ENCODE measurements around the gene MARS1.

Gene MARS1

DNA sequence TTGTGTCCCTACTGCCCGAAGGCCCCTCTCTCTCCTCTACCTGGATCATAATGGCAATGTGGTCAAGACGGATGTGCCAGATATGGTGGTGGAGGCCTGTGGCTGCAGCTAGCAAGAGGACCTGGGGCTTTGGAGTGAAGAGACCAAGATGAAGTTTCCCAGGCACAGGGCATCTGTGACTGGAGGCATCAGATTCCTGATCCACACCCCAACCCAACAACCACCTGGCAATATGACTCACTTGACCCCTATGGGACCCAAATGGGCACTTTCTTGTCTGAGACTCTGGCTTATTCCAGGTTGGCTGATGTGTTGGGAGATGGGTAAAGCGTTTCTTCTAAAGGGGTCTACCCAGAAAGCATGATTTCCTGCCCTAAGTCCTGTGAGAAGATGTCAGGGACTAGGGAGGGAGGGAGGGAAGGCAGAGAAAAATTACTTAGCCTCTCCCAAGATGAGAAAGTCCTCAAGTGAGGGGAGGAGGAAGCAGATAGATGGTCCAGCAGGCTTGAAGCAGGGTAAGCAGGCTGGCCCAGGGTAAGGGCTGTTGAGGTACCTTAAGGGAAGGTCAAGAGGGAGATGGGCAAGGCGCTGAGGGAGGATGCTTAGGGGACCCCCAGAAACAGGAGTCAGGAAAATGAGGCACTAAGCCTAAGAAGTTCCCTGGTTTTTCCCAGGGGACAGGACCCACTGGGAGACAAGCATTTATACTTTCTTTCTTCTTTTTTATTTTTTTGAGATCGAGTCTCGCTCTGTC lies 31.0 kb upstream of the MARS1 start:
- no peak overlapping the region for H3K4me3 ChIP-seq (ENCODE audit: low read depth in 1 of 5, low read length in 5 of 5)
- H3K9ac ChIP-seq (ENCODE audit: low read length in 5 of 5): no peak overlapping the region
- no peaks in the 10 kb centered on the region for H3K9me3 ChIP-seq (ENCODE audit: control insufficient read depth in 5 of 5, low read length in 5 of 5)
- H3K27me3 ChIP-seq (ENCODE audit: control insufficient read depth in 5 of 5, insufficient read depth in 4 of 5, low read length in 5 of 5): peaks cover 0 to 24% (median 9%) of the 10 kb centered on the region in 5 donors
- H3K36me3 ChIP-seq (ENCODE audit: control insufficient read depth in 5 of 5, insufficient read depth in 5 of 5, low read length in 5 of 5): no peaks in the 10 kb centered on the region
- peaks cover 5 to 32% (median 27%) of the 10 kb centered on the region in 5 donors for H3K4me1 ChIP-seq (ENCODE audit: control insufficient read depth in 5 of 5, insufficient read depth in 5 of 5, low read length in 5 of 5)
- no peak overlapping the region for H3K27ac ChIP-seq (ENCODE audit: low read depth, low read length)

DNA sequence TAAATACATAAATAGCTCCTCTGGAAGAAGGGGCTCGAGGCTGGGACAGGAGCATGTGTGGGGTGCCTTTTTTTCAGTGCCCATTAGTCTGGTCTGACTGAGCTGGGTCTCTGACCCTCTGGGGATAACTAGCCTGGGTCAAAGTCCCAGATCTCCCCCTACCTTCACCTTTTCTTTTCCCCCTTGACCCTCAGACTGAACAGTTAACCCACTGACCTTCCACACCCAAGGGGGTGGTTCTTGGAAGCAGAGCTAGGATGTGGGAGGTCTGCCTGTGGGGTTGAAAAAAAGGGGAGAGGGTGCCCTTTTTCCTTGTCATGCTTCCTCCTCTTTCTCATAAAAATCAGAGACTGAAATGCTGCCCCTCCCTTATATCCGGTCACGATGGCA lies 29.2 kb upstream of the MARS1 start:
- Histone ChIP-seq H3K27me3 (ENCODE audit: control insufficient read depth in 5 of 5, insufficient read depth in 4 of 5, low read length in 5 of 5) (peaks cover 0 to 21% (median 6%) of the 10 kb centered on the region in 5 donors), H3K27ac (ENCODE audit: low read depth, low read length) (peak overlapping the region; percentile 74), H3K36me3 (ENCODE audit: control insufficient read depth in 5 of 5, insufficient read depth in 5 of 5, low read length in 5 of 5) (no peaks in the 10 kb centered on the region), H3K9ac (ENCODE audit: low read length in 5 of 5) (peak overlapping the region; percentile 9 to 89 (median 72)), H3K4me3 (ENCODE audit: low read depth in 1 of 5, low read length in 5 of 5) (peak overlapping the region; percentile 86 to 99 (median 88)), H3K9me3 (ENCODE audit: control insufficient read depth in 5 of 5, low read length in 5 of 5) (no peaks in the 10 kb centered on the region), H3K4me1 (ENCODE audit: control insufficient read depth in 5 of 5, insufficient read depth in 5 of 5, low read length in 5 of 5) (peaks cover 5 to 42% (median 36%) of the 10 kb centered on the region in 5 donors)

DNA sequence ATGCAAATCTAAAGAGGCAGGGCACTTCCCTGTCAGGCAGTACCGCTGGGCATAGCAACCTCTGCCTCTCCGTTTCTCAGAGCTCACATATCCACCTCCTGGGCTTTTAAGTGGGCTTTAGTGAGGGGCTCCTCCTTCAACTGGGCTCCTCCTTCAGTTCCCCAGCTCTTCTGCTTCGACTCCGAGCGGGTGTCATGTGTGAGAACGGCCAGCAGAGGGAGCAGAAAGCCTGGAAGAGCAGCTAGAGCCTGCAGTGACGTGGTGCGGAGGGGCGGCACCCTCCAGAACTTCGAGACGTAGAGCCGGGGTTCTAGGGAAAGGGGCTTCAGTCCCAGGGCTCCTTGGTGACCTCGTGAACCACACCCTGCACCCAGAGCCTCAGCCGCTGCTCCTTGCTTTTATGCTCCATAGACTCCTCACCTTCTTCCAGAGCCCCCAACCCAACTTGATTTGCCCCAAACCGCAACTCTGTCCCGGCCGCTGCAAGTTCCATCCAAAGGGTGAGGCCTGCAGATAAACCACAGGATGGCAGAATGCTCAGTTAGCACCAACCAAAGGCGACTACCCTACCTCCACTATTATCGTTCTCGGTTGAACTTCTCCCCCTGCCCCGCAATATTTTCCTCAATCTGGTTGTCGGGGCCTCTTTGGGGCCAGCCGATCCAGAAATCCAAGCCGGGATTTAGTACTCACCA lies 28.7 kb upstream of the MARS1 start:
- peak overlapping the region; percentile 74 for H3K27ac ChIP-seq (ENCODE audit: low read depth, low read length)
- H3K4me3 ChIP-seq (ENCODE audit: low read depth in 1 of 5, low read length in 5 of 5): peak overlapping the region; percentile 86 to 99 (median 88)
- peaks cover 5 to 42% (median 36%) of the 10 kb centered on the region in 5 donors for H3K4me1 ChIP-seq (ENCODE audit: control insufficient read depth in 5 of 5, insufficient read depth in 5 of 5, low read length in 5 of 5)
- peak overlapping the region; percentile 30 to 89 (median 72) for H3K9ac ChIP-seq (ENCODE audit: low read length in 5 of 5)
- H3K27me3 ChIP-seq (ENCODE audit: control insufficient read depth in 5 of 5, insufficient read depth in 4 of 5, low read length in 5 of 5): peaks cover 0 to 21% (median 6%) of the 10 kb centered on the region in 5 donors
- no peaks in the 10 kb centered on the region for H3K36me3 ChIP-seq (ENCODE audit: control insufficient read depth in 5 of 5, insufficient read depth in 5 of 5, low read length in 5 of 5)
- no peaks in the 10 kb centered on the region for H3K9me3 ChIP-seq (ENCODE audit: control insufficient read depth in 5 of 5, low read length in 5 of 5)

DNA sequence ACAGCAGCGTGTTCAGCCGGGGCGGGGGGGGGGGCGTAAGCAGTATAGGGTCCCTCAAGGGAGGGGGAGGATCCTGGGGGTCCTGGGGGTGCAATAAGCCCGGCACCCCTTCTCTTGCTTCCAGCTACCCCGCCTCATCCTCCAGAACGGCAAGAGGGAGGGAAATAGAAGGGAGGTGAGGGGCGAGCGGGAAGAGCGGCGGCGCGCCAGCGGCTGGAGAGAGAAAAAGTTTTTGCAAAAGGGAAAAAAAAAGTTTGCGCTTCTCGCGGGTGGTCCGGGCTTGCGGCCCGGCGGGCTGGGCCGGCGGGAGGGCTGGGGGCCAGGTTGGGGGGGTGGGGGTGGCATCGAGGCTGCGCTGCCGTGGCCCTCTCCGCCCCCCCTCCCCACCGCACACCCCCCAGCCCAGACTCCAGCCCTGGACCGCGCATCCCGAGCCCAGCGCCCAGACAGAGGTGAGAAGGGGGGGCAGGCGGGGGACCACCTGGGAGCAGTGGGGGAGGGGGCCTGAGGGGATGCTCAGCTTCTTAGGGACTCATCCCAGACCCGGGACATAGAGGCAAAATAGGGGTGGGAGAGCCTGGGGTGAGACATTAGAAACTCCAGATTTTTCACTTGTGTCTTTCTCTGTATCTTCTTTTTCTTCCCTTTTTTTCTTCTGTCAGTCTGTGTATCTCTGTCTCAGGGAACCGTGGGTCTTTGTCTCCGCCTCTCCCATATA lies 28.0 kb upstream of the MARS1 start, which contains the start of gene GLI1:
GLI1 (plus strand) TSS at position 36 of the 718 bp plus-strand sequence. CDS start 3,907 bp downstream, outside the sequence.
- H3K9ac ChIP-seq (ENCODE audit: low read length in 5 of 5): peak within 1 kb of the TSS; percentile 30 to 89 (median 72)
- peaks cover 0 to 21% (median 6%) of the 10 kb centered on the region in 5 donors for H3K27me3 ChIP-seq (ENCODE audit: control insufficient read depth in 5 of 5, insufficient read depth in 4 of 5, low read length in 5 of 5)
- H3K4me1 ChIP-seq (ENCODE audit: control insufficient read depth in 5 of 5, insufficient read depth in 5 of 5, low read length in 5 of 5): peaks cover 5 to 41% (median 36%) of the 10 kb centered on the region in 5 donors
- H3K9me3 ChIP-seq (ENCODE audit: control insufficient read depth in 5 of 5, low read length in 5 of 5): no peaks in the 10 kb centered on the region
- H3K4me3 ChIP-seq (ENCODE audit: low read depth in 1 of 5, low read length in 5 of 5): peak within 1 kb of the TSS; percentile 86 to 99 (median 88)
- H3K27ac ChIP-seq (ENCODE audit: low read depth, low read length): peak within 1 kb of the TSS; percentile 74
- H3K36me3 ChIP-seq (ENCODE audit: control insufficient read depth in 5 of 5, insufficient read depth in 5 of 5, low read length in 5 of 5): no peaks in the 10 kb centered on the region

DNA sequence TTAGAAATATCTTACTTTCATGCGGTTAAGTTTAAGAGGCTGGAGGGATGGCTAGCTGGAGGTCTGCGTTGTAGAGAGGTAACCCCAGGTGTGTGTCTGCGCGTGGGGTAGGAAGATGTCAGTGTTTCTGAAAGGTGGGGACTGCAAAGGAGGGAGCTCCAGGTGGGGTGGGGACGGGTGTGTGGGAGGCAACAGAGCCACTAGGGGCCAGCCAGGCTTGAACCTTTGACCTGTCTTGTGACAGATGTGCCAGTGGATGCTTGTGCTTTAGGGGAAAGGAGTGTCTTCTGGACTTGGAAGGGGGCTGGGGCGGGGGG lies 27.4 kb upstream of the MARS1 start:
- Histone ChIP-seq H3K27ac (ENCODE audit: low read depth, low read length) (no peak overlapping the region), H3K27me3 (ENCODE audit: control insufficient read depth in 5 of 5, insufficient read depth in 4 of 5, low read length in 5 of 5) (peaks cover 0 to 20% (median 6%) of the 10 kb centered on the region in 5 donors), H3K4me1 (ENCODE audit: control insufficient read depth in 5 of 5, insufficient read depth in 5 of 5, low read length in 5 of 5) (peaks cover 5 to 41% (median 36%) of the 10 kb centered on the region in 5 donors), H3K9ac (ENCODE audit: low read length in 5 of 5) (no peak overlapping the region), H3K4me3 (ENCODE audit: low read depth in 1 of 5, low read length in 5 of 5) (peak overlapping the region in 4 of 5 donors; percentile 44 to 70 (median 65)), H3K36me3 (ENCODE audit: control insufficient read depth in 5 of 5, insufficient read depth in 5 of 5, low read length in 5 of 5) (no peaks in the 10 kb centered on the region), H3K9me3 (ENCODE audit: control insufficient read depth in 5 of 5, low read length in 5 of 5) (no peaks in the 10 kb centered on the region)

DNA sequence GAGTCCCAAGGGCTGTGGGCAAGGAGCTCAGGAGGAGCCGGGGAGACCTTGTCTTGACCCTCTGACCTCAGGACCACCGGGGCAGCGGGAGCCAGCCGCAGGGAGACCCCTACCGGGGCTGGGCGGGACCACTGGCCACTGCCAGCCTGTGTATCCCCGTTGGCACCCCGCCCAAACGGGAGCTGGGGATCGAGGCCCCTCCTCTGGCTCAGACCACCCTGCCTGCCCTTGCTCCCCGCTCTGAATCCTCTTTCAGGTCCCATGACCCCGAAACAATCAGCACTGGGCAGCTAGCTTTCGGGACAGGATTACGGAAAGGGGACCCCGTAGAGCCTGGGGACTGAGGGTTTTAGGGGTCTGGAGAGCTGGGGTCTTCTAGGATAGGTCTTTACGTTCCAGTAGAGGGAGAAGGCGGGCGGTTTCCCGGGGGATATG lies 27.0 kb upstream of the MARS1 start:
- Histone ChIP-seq H3K4me1 (ENCODE audit: control insufficient read depth in 5 of 5, insufficient read depth in 5 of 5, low read length in 5 of 5) (peaks cover 5 to 41% (median 36%) of the 10 kb centered on the region in 5 donors), H3K27ac (ENCODE audit: low read depth, low read length) (no peak overlapping the region), H3K4me3 (ENCODE audit: low read depth in 1 of 5, low read length in 5 of 5) (peak overlapping the region; percentile 29 to 70 (median 68)), H3K27me3 (ENCODE audit: control insufficient read depth in 5 of 5, insufficient read depth in 4 of 5, low read length in 5 of 5) (peaks cover 0 to 17% (median 6%) of the 10 kb centered on the region in 5 donors), H3K36me3 (ENCODE audit: control insufficient read depth in 5 of 5, insufficient read depth in 5 of 5, low read length in 5 of 5) (no peaks in the 10 kb centered on the region), H3K9ac (ENCODE audit: low read length in 5 of 5) (peak overlapping the region in 1 of 5 donors; percentile 41), H3K9me3 (ENCODE audit: control insufficient read depth in 5 of 5, low read length in 5 of 5) (no peaks in the 10 kb centered on the region)

DNA sequence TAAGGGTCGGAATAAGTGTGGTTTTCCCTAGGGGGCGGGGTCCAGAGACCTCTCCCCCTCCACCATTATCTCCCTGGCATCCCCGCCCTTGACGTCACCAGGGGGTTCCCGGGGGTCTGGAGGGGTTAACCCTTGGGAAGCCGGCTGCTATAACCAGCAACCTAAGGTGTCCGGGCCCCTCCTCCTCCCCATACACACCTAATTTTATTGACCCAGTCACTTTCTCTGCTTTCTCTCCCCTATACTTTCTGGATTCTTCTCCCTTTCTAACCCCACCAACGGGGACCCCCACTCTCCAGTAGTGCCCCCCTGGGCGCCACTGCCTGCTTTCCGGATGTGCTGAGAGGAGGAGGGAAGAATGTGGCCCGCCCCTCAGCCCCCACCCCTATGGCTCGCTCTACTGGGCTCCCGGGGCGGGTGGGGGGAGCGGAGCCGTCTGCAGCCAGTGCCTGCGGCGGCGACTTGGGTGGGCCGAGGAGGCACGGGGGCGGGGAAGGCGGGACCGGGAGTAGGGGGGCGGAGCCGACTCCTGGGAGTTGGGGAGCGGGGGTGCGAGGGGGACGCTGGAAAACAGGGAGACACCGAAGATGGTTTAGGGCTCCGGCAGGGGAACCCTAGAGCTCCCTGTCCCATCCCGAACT lies 26.5 kb upstream of the MARS1 start:
- H3K27me3 ChIP-seq (ENCODE audit: control insufficient read depth in 5 of 5, insufficient read depth in 4 of 5, low read length in 5 of 5): peaks cover 0 to 12% (median 6%) of the 10 kb centered on the region in 5 donors
- no peak overlapping the region for H3K27ac ChIP-seq (ENCODE audit: low read depth, low read length)
- H3K4me1 ChIP-seq (ENCODE audit: control insufficient read depth in 5 of 5, insufficient read depth in 5 of 5, low read length in 5 of 5): peaks cover 5 to 41% (median 36%) of the 10 kb centered on the region in 5 donors
- peak overlapping the region in 1 of 5 donors; percentile 69 for H3K9ac ChIP-seq (ENCODE audit: low read length in 5 of 5)
- peak overlapping the region; percentile 61 to 82 (median 69) for H3K4me3 ChIP-seq (ENCODE audit: low read depth in 1 of 5, low read length in 5 of 5)
- no peaks in the 10 kb centered on the region for H3K9me3 ChIP-seq (ENCODE audit: control insufficient read depth in 5 of 5, low read length in 5 of 5)
- no peaks in the 10 kb centered on the region for H3K36me3 ChIP-seq (ENCODE audit: control insufficient read depth in 5 of 5, insufficient read depth in 5 of 5, low read length in 5 of 5)

DNA sequence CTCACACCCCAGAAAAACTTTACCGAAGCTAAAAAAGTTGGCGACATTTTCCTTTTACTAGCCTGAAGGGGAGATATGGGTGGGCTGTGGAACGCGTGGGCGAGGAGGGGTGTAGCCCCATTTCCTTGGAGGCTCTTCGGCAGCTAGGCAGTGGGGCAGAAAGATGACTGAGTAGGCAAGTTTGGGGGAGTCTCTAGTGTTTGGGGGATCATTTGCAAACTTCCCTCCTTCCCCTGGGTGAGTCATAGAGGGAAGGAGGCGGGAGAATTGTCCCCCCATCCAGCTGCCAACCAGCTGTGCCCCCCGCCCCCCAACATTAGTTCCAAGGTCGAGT lies 26.0 kb upstream of the MARS1 start:
- Histone ChIP-seq H3K36me3 (ENCODE audit: control insufficient read depth in 5 of 5, insufficient read depth in 5 of 5, low read length in 5 of 5) (no peaks in the 10 kb centered on the region), H3K9ac (ENCODE audit: low read length in 5 of 5) (peak overlapping the region in 3 of 5 donors; percentile 31 to 69 (median 42)), H3K4me3 (ENCODE audit: low read depth in 1 of 5, low read length in 5 of 5) (peak overlapping the region; percentile 61 to 82 (median 69)), H3K9me3 (ENCODE audit: control insufficient read depth in 5 of 5, low read length in 5 of 5) (no peaks in the 10 kb centered on the region), H3K27ac (ENCODE audit: low read depth, low read length) (no peak overlapping the region), H3K4me1 (ENCODE audit: control insufficient read depth in 5 of 5, insufficient read depth in 5 of 5, low read length in 5 of 5) (peaks cover 5 to 41% (median 36%) of the 10 kb centered on the region in 5 donors), H3K27me3 (ENCODE audit: control insufficient read depth in 5 of 5, insufficient read depth in 4 of 5, low read length in 5 of 5) (peaks cover 0 to 11% (median 6%) of the 10 kb centered on the region in 5 donors)

DNA sequence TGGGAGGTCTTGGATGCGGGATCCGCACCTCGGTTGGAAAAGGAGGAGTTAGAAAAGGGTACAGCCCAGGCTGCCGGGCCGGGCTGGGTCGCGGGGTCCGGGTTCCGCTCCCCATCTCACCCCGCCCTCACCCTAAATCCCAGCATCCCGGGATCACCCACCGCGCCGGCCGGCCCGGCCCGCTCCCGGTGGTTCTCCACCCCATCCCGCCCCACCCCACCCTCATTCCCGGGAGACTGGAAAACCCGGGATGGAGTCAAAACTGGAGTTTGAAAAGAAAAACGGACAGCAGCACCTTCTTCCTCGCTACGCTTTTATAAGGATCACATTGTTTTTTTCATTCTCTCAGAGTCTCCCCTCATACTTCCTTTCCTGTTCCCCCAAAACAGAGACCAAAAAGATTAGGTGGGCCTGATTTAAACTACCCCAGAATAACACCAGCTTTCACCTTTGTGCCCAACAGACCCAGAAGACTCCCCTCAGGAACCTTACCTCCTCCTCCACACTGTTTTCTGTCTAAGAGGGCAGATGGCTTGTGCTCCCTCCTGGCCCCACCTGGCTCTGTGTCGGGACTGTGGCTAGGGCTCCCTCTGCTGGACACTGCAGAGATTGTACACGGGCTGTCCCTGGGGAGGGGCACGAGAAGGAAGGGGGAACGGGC lies 25.5 kb upstream of the MARS1 start:
- Histone ChIP-seq H3K27me3 (ENCODE audit: control insufficient read depth in 5 of 5, insufficient read depth in 4 of 5, low read length in 5 of 5) (peaks cover 2 to 11% (median 8%) of the 10 kb centered on the region in 5 donors), H3K36me3 (ENCODE audit: control insufficient read depth in 5 of 5, insufficient read depth in 5 of 5, low read length in 5 of 5) (no peaks in the 10 kb centered on the region), H3K4me1 (ENCODE audit: control insufficient read depth in 5 of 5, insufficient read depth in 5 of 5, low read length in 5 of 5) (peaks cover 5 to 41% (median 36%) of the 10 kb centered on the region in 5 donors), H3K9me3 (ENCODE audit: control insufficient read depth in 5 of 5, low read length in 5 of 5) (no peaks in the 10 kb centered on the region), H3K4me3 (ENCODE audit: low read depth in 1 of 5, low read length in 5 of 5) (peak overlapping the region; percentile 61 to 82 (median 69)), H3K27ac (ENCODE audit: low read depth, low read length) (no peak overlapping the region), H3K9ac (ENCODE audit: low read length in 5 of 5) (peak overlapping the region in 3 of 5 donors; percentile 31 to 74 (median 42))
